Stimulated activated CD4-positive, alpha-beta T cell treated with anti-CD3 and anti-CD28 coated beads, Interleukin-15, amount 100 ng/mL, for 48 hours (primary cell): ENCODE results near the gene ZYG11B.
A peak's percentile ranks its signal among the peaks of the same experiment; 100 is the strongest.
"Not testable (repeated sequence)": the region's sequence is repeated elsewhere in the genome, so short reads cannot be mapped to it uniquely, and the experiment has no call there.

ENCODE experiments used
- DNase-seq, 2 donors: peaks; one replicate each; pipeline ENCODE4 v3.0.0-alpha.2; 2020; ENCODE audit warnings: low read depth in 2 of 2

The ZYG11B gene

GRCh38 chr1:52726265-52727113 lies at the start of gene ZYG11B:
TSS of gene ZYG11B (plus strand) at chr1:52726453. CDS start at chr1:52726654, 201 bp downstream.
- DNase-seq: peak; percentile 67 to 86

DNA sequence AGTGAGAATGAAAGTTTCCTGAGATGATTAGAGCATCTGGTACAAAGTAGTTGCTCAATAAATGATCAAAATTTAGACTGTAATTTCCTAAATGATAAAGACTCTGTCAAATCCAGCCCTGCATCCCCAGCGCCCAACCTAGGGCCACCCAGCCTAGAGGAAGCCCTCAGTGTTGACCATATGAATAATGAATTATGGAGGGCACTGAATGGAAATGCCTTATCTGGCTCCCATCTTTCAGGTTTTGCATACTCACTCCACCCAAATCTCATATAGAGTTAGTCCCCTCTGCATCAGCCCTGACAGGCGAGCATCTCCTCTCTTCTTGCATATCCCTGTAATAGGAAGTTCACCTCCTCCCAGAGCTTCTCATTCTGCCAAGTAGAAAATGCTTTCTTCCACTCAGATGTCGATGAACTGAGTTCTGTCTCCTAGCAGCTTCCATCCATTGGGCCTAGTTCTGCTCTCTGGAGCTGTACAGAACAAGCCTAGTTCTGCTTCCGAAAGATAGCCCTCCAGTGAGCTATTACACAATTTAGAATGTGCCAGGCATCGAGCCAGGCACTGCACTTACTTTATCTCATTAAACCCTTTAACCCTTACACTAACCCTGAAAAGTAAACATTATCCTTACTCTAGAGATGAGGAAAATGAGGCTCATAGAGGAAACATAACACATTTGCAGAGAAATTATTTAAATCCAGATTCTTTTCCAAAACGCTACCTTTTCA lies 49.0 kb upstream of the ZYG11B start:
- no peak for DNase-seq

GRCh38 chr1:52679048-52679447 lies 47.2 kb upstream of the ZYG11B start:
- DNase-seq: no peak

GRCh38 chr1:52679498-52679897 lies 46.8 kb upstream of the ZYG11B start:
- no peak for DNase-seq

DNA sequence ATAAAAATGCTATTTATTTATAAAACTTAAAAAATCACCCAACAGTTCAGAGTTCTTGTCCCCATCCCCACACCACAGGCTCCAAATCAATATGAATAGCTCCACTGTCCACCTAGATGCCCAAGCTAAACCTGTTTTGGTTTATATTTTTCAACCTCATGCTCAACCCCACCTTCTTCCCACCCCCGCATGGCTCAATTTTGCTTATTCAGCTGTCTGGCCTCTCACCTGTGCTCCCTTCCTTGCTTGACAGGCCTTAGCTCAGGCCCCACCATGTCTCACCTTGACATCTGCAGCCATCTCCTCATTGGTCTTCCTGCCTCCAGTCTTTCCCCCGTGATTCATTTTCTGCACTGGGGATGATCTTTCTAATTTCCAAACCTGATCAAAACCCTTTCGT lies 45.9 kb upstream of the ZYG11B start:
- DNase-seq: no peak

- DNase-seq: no peak
Measured at GRCh38 chr1:52681136-52681535, 45.1 kb upstream of the ZYG11B start.

DNA sequence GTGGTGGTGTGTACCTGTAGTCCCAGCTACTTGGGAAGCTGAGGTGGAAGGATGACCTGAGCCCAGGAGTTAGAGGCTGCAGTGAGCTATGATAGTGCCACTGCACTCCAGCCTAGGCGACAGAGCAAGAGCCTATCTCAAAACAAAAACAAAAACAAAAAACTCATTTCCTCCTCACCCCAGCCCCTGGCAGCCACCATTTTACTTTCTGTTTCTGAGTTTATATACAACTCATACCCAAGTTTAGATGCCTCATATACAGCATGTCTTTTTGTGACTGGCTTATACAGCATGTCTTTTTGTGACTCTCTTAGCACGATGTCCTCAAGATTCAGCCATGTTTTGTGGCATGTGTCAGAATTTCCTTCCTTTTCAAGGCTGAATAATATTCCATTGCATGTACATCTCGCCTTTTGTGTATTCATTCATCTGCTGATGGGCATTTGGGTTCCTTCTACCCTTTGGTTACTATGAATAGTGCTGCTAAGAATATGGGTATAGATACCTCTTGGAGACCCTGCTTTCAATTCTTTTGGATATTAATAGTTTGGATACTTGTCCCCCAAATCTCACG lies 42.8 kb upstream of the ZYG11B start:
- DNase-seq: no peak

DNA sequence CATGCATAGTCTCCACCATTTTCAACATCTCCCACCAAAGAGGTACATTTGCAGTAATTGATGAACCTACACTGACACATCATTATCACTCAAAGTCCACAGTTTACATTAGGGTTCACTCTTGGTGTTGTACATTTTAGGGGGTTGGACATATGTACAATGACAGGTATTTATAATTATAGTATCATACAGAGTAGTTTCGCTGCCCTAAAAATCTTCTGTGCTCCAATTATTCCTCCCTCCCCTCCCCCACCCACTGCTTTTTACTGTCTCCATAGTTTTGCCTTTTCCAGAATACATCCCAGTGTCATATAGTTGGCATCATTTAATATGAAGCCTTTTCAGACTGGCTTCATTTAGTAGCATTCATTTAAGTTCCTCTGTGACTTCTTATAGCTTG lies 41.7 kb upstream of the ZYG11B start:
- DNase-seq: no peak

GRCh38 chr1:52686261-52686751 lies 39.9 kb upstream of the ZYG11B start:
- peak; percentile 52 to 72 for DNase-seq

DNA sequence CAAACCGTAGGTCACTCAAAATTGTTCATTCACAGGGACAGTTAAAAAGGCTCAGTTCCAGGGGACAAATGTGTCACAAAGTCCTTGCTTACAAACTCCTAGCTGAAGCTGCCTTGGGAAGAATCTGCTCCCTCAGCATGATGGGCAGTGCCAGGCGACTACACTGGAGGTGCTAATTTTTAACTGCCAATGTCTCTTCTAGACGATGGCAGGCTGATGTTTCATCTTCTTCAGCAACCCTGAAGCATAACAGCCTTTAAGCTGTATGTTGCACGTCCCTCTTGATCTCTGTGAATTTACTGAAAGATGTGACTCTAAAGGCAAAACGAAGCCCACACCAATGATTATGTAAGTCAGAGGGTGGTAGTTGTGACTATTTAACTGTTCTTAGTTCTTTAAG lies 39.4 kb upstream of the ZYG11B start:
- no peak for DNase-seq

DNA sequence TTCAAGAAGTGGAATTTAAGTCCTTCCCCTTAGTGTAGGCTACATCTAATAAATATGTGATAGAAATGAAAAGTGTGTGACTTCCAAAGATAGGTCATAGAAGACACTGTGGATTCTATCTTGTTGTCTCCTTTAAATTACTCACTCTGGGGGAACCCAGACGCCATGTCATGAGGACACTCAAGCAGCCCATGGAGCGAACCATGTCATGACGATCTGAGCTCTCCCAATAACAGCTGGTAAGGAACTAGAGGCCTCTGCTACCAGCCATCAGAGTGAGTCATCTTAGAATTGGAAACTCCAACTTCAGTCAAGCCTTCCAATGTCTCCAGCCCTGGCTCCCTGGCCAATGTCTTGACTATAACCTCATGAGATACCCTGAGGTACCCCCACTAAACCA lies 34.4 kb upstream of the ZYG11B start:
- DNase-seq: no peak

DNA sequence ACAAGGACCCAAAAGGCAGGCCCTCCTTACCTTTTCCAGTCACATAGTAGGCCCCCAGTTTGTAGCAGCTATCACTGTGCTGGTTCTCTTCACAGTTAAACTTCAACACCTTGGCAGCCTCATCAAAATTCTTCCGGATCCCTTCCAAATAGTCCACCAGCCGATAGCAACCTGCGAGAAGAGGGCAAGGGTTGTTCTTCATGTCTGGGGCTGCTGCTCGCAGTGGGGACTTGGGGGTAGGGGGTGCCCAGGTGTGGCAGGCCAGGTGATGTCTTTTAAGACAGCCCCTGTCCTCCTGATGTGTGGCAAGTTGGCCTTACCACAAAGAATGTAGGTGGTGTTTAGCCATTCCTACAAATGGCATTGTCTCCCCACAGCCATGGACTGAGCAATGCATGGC lies 33.6 kb upstream of the ZYG11B start:
- DNase-seq: no peak

DNA sequence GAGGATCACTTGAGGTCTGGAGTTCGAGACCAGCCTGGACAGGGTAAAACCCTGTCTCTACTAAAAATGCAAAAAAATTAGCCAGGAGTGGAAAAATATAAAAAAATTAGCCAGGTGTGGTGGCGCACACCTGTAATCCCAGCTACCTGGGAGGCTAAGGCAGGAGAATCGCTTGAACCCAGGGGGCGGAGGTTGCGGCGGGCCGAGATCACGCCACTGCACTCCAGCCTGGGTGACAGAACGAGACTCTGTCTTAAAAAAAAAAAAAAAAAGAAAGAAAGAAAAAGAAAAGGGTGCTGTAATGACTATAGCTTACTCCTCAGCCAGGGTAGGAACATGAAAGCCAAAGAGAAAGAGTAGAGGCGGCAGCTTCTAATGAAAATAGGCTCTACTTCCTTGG lies 32.9 kb upstream of the ZYG11B start:
- DNase-seq: not testable (repeated sequence)

DNA sequence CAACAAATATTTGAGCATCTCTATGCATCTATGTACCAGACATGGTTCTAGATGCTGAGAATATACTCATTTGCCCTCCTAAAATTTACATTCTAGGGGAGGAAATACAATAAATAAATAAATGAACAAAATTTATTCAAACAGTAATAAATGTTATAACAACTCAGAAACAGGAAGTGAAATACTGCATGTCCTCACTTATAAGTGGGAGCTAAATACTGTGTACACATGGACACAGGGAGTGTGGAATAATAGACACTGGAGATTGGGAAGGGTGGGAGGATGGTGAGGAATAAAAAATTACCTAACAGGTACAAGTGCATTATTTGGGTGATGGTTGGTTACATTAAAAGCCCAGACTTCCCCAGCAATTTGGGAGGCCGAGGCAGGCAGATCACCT lies 32.4 kb upstream of the ZYG11B start:
- no peak for DNase-seq

DNA sequence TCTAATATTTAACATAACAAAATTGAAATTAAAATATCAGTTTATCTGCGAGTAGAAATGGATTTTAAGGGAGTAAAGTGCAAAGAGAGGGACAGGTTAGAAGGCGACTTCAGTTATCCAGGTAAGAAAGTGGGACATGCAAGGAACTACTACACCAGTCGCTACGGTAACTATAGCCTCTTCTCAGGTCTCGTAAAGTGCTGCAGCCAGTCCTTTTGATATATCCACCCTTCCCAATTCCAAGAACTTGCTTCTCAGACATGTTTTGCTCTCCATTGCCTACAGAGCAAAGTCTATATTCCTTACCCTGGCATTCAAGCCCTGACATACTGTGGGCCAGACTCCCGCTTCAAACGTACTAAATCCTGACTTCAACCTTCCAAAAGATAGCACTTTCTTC lies 30.6 kb upstream of the ZYG11B start:
- DNase-seq: no peak

- peak; percentile 35 to 62 for DNase-seq
Measured at GRCh38 chr1:52697795-52698674, 28.2 kb upstream of the ZYG11B start, which contains the start of gene COA7. TSS of gene COA7 (minus strand) at chr1:52698347. CDS start at chr1:52698326, 21 bp downstream.

DNA sequence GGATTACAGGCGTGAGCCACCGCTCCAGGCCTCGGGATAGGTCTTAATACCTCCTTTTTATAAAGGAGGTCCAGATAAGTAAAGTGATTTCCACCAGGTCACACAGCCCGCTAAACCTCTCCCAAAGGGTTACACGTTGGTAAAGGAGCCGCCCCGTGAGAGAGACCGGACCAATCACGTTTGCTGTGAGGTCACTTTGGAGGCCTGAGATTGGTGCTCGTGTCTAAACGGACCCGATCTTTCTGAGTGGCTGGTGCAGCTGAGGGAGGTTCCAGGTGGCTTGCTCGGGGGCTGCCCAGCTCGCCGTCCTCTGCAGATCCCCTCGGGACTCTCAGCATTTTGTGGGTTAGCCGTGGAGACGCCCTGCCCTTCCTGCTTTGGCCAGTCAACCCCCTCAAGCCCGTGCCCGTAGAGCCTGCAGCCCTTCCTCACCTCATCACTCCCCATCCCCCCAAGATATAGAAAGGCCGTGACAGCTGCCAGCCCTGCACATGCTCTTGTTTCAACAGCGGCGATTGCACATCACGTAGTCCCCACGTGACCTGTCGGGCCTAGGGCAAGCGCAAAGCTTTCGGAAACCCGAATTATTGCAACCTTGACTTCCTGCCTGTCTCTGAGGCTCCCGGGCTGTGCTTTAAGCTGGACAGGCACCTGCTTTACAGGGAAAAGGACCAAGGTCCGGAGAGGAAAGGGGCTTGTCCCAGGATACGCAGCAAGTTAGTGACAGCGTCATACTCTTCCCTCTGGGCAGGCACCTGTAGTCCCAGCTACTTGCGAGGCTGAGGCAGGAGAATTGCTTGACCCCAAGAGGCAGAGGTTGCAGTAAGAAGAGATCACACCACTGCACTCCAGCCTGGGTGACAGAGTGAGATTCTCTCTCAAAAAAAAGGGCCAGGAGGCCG lies 23.1 kb upstream of the ZYG11B start:
- peak; percentile 79 to 80 for DNase-seq

- DNase-seq: no peak
Measured at GRCh38 chr1:52706136-52706670, 20.1 kb upstream of the ZYG11B start.

DNA sequence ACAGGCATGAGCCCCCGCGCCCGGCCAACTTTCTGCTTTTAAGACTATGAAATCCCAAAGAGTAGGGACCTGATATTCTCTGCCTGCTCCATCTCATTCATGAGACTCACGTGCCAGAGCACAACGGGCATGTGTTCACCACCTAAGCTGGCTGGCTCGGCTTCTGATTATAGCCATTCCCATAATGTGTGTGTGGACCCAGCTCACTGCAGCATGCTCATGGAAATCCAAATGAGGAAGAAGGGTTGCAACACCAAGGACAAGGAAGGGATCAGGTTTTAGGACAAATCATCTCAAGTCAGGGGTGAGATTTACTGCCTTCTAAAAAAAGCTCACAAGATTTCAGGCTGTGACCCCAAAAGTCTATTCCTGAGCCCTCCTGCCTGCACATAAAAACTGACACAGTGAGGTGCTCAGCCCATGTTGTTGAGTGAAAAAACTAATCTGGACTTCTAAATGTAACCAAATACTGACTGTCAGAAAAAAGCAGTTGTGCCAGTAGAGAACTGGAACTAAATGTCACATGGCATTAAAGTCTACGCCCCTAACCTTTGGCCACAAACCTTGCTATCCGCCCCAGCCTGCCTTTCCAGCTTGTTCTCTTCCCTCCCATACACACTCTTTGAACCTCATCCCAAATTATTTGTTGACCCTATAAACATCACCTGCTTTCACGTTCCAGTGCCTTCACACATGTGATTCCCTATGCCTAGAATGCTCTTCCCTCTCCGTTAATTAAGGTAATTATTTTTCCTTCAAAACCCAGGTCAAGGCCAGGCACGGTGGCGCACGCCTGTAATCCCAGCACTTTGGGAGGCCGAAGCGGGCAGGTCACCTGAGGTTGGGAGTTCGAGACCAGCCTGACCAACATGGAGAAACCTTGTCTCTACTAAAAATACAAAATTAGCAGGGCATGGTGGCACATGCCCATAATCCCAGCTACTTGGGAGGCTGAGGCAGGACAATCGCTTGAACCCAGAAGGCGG lies 19.0 kb upstream of the ZYG11B start:
- no peak for DNase-seq
